PFSK-1 (cell line): Measurements from ENCODE around the gene NDC1.

Source experiments
- FOXP2 ChIP-seq: optimal IDR thresholded peaks from 2 replicates; pipeline ENCODE3; 2011; ENCODE audit warnings: borderline replicate concordance, control low read depth, inconsistent platforms; ENCODE audit not compliant: insufficient read depth; ENCODE audit errors: extremely low read length, extremely low read depth
- POLR2AphosphoS5 ChIP-seq: IDR thresholded peaks from 2 replicates; pipeline ENCODE4 v1.6.1; 2012; ENCODE audit warnings: low read depth, mild to moderate bottlenecking, control low read depth, low read length, moderate library complexity
- REST ChIP-seq, 2 experiments: IDR thresholded peaks; 2 replicates each; pipeline versions ENCODE4 v1.6.1 to v1.8.0; 2011 to 2012; ENCODE audit warnings: low read depth in 2 of 2, low read length in 2 of 2, control low read depth in 1 of 2, inconsistent platforms in 1 of 2, mild to moderate bottlenecking in 1 of 2, moderate library complexity in 1 of 2; ENCODE audit not compliant: insufficient read depth in 1 of 2
- SIN3A ChIP-seq: IDR thresholded peaks from 2 replicates; pipeline ENCODE4 v1.6.1; 2012; ENCODE audit warnings: mild to moderate bottlenecking, low read length, moderate library complexity, borderline replicate concordance; ENCODE audit not compliant: insufficient read depth
- TAF1 ChIP-seq: IDR thresholded peaks from 2 replicates; pipeline ENCODE4 v1.6.1; 2012; ENCODE audit warnings: low read length, control low read depth, borderline replicate concordance; ENCODE audit not compliant: insufficient read depth

NDC1 gene

GRCh38 chr1:53766194-53766742, 71.8 kb downstream of the NDC1 start:
- no peak for TF ChIP-seq REST (IDR thresholded peaks at IDR 0.05; ENCODE audit: insufficient read depth in 1 of 2, low read depth in 2 of 2, low read length in 2 of 2)
- no peak for TF ChIP-seq POLR2AphosphoS5
- TF ChIP-seq TAF1 = no peak
- no peak for TF ChIP-seq FOXP2
- TF ChIP-seq SIN3A = no peak

- TF ChIP-seq TAF1 = no peak
- no peak for TF ChIP-seq SIN3A
- no peak for TF ChIP-seq FOXP2
- no peak for TF ChIP-seq POLR2AphosphoS5
- TF ChIP-seq REST (IDR thresholded peaks at IDR 0.05; ENCODE audit: insufficient read depth in 1 of 2, low read depth in 2 of 2, low read length in 2 of 2) = no peak
These were observed 72.4 kb downstream of the NDC1 start for GRCh38 chr1:53765657-53766056.

- TF ChIP-seq POLR2AphosphoS5 = no peak
- no peak for TF ChIP-seq REST (IDR thresholded peaks at IDR 0.05; ENCODE audit: insufficient read depth in 1 of 2, low read depth in 2 of 2, low read length in 2 of 2)
These were observed 74.2 kb downstream of the NDC1 start for GRCh38 chr1:53763911-53764310.

GRCh38 chr1:53763461-53763860, 74.6 kb downstream of the NDC1 start:
- no peak for TF ChIP-seq FOXP2
- TF ChIP-seq SIN3A = no peak
- no peak for TF ChIP-seq POLR2AphosphoS5
- no peak for TF ChIP-seq REST (IDR thresholded peaks at IDR 0.05; ENCODE audit: insufficient read depth in 1 of 2, low read depth in 2 of 2, low read length in 2 of 2)
- no peak for TF ChIP-seq TAF1

GRCh38 chr1:53755874-53756273, 82.2 kb downstream of the NDC1 start:
- no peak for TF ChIP-seq POLR2AphosphoS5
- no peak for TF ChIP-seq SIN3A
- TF ChIP-seq FOXP2 = no peak
- no peak for TF ChIP-seq TAF1
- no peak for TF ChIP-seq REST (IDR thresholded peaks at IDR 0.05; ENCODE audit: insufficient read depth in 1 of 2, low read depth in 2 of 2, low read length in 2 of 2)
